Superior temporal gyrus (tissue), 1 donor: ENCODE data around the gene RIPK4.

Experiments
- DNase-seq: peaks from one replicate; pipeline ENCODE4 v3.0.0-alpha.2; 2016; ENCODE audit errors: extremely low spot score

Gene RIPK4

GRCh38 chr21:41769111-41769510, 2.3 kb upstream of the RIPK4 start:
- DNase-seq: no peak

GRCh38 chr21:41768437-41769042, 1.7 kb upstream of the RIPK4 start:
- no peak for DNase-seq

- no peak for DNase-seq
Observed at GRCh38 chr21:41767606-41768436, 969 bp upstream of the RIPK4 start.

- DNase-seq: no peak
Observed at GRCh38 chr21:41765973-41766882, 624 bp downstream of the RIPK4 start.

GRCh38 chr21:41765420-41765821, 1.4 kb downstream of the RIPK4 start:
- DNase-seq: no peak

GRCh38 chr21:41764558-41765419, 2.1 kb downstream of the RIPK4 start:
- DNase-seq: no peak

- DNase-seq: no peak
Observed at GRCh38 chr21:41763996-41764395, 2.9 kb downstream of the RIPK4 start.

- no peak for DNase-seq
Observed at GRCh38 chr21:41763398-41763931, 3.4 kb downstream of the RIPK4 start.

- no peak for DNase-seq
Observed at GRCh38 chr21:41762753-41763152, 4.1 kb downstream of the RIPK4 start.

- DNase-seq: no peak
Observed at GRCh38 chr21:41761934-41762635, 4.8 kb downstream of the RIPK4 start.

- no peak for DNase-seq
Observed at GRCh38 chr21:41761211-41761933, 5.5 kb downstream of the RIPK4 start.

- no peak for DNase-seq
Observed at GRCh38 chr21:41760411-41760810, 6.4 kb downstream of the RIPK4 start.

GRCh38 chr21:41759926-41760325, 6.9 kb downstream of the RIPK4 start:
- no peak for DNase-seq

- no peak for DNase-seq
Observed at GRCh38 chr21:41759214-41759840, 7.5 kb downstream of the RIPK4 start.

- DNase-seq: no peak
Observed at GRCh38 chr21:41758550-41758949, 8.3 kb downstream of the RIPK4 start.

GRCh38 chr21:41755934-41756773, 10.7 kb downstream of the RIPK4 start:
- DNase-seq: no peak

- DNase-seq: no peak
Observed at GRCh38 chr21:41755258-41755933, 11.5 kb downstream of the RIPK4 start.

- no peak for DNase-seq
Observed at GRCh38 chr21:41754479-41754891, 12.4 kb downstream of the RIPK4 start.
